ENCODE results near the gene NUP210.

The NUP210 gene

GRCh38 chr3:13323822-13324221 lies 96.3 kb downstream of the NUP210 start:
- DNase-seq (ENCODE audit: low read depth): no peak

DNA sequence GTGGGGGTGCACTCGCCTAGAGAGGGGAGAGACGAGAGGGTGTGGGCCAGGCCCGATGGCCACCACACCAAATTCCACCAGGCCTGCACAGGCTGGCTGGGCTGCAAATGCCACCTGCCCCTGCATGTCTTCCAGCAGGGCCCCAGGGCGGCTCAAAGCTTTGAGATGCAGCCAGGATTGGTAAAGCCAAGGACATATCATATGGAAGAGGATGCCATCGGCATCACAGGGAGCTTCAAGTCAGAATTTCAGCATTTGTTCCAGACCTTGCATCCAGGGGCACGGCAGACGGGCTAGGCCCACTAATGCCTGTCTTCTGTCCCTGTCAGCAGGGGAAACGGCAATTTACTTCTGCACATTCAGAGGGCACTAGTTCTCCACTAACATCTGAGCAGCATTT lies 97.8 kb downstream of the NUP210 start:
- DNase-seq (ENCODE audit: low read depth): no peak

DNA sequence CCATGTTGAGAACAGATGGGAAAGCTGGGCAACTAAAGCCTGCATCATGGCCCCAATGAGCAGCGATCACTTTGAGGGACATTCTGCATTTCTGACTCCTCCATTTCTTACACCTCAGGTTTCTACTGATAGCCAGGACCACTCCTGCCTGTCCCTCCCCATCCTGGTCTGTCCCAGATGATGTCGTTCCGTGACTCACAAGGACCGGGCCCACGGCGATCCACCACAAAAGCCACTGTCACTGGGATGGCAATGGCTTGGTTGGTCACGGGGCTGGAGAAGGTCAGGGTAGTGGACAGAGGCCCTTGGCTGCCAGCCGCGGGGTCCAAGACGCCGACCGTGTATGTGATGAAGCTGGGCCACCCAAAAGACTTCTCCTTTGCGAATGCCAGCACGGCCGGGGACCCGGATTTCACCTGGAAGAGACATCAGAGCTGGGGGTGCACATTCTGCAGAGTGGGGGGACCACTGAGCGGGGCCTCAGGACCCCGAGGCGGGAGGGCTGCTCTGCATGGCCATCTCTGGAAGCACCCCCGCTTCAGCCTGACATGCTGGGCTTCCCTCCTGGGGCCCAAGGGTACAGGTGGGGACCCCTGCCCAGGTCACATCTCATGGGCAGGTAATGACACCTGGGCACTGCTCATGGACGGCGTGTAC lies 100.4 kb downstream of the NUP210 start:
- DNase-seq (ENCODE audit: low read depth): no peak

DNA sequence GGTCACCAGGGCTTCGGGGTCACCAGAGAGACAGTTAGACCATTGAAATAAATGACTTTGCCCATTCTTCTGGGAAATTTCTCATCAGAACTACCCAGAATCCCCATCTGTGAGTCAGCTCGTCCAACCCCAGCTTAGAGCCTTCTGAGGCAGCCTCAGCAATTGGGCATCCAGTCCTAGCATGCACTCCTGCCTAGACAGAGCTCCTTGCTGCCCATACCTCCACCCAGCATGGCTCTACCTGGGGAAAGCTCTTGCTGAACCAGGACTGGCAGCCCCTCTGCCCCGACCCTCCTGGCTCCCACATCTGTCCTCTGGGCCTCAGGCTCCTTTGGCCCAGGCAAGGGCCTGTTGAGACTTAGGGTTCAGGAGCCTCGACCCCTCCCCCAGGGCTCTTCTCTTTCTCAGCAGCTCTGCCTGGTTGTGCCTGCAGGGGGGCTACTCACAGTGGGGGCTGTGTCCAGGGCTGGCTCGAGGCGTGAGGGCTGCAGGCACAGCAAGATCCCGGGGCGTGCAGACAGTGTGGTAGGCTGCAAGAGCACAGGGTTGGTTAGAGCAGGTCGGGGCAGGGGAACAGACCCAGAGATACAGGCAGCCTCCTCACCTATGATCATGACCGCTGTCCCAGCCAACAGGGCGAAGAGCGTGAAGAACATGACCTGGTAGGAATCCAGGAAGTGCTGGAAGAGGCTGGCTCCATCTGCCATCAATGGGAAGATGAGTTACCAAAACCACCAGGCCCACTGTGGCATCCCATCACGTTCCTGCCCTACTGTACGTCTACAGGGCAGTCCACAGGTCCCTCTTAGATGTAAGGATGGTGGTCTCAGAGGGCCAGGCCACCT lies 101.3 kb downstream of the NUP210 start:
- no peak for DNase-seq (ENCODE audit: low read depth)

DNA sequence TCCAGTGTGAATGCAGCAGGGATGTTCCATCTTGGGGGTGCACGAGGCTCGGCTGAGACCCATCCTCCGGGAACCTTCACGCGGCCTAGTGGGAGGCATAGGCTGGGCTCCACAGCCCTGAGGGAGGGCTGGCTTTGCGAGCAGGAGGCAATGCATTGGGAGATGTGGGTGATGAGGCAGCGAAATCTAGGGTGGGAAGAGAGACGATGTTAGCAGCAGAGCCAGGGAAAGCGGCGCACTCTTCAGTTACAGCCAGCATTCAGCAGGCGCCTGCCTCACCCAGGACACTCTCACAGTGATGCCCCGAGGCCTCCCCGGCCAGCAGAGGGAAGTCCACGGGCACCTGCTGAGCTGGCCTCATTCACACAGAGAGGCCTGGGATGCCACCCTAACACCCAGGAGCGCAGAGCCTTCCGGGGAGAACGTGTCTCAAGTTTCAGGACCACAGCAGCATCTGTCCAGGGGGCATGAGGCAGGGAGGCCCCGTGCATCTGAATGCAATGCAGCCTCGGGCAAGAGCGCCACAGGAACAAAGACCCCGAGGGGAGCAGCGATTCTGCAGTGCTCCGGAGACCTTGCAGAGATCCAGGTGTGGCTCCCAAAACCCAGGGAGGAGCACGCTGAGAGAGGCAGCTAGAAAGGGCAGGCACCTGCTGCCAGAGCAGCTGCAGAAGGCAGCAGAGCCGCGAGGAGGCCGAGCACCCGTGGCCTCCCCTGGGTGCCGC lies 102.4 kb downstream of the NUP210 start:
- DNase-seq (ENCODE audit: low read depth): no peak

GRCh38 chr3:13316603-13317002 lies 103.5 kb downstream of the NUP210 start:
- no peak for DNase-seq (ENCODE audit: low read depth)

DNA sequence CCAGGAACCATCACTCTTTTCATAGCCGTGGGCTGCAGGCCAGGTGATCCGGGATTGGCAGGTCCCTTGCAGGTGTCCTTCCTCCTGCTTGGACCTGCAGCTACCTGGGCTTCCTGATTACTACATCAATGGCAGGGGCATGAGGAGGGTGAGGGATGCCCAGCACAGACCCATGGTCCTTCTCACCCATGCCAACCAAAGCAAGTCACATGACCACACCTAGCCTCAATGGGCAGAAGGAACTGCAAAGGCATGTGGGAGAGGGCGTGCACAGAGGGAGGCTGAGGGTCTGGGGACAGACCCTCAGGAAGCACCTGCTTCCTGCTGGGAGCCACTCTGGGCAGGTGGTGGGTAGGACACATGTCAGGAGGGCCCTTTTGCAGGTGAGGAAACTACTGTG lies 105.2 kb downstream of the NUP210 start:
- no peak for DNase-seq (ENCODE audit: low read depth)

GRCh38 chr3:13313813-13314212 lies 106.3 kb downstream of the NUP210 start:
- no peak for DNase-seq (ENCODE audit: low read depth)

GRCh38 chr3:13309004-13309403 lies 111.1 kb downstream of the NUP210 start:
- DNase-seq (ENCODE audit: low read depth): no peak

DNA sequence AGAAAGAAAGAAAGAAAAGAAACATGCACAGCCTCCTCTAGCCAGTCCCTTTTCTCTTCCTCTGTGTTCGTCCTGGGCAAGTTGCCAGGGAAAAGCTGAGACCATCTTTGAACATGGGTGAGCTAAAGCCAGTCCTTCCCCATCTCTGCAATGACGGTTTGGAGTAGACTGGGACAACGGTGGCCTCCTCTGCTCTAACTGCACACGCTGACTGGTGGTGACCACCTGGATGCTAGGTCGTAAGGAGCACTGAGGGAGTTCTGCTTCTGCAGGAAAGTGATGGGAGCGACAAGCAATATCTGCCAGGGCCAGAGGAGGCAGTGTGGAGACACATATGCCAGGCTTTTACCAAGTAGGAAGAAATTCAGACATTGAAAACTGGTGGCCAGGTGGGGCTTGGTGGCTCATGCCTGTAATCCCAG lies 111.7 kb downstream of the NUP210 start:
- no peak for DNase-seq (ENCODE audit: low read depth)

GRCh38 chr3:13307041-13307440 lies 113.1 kb downstream of the NUP210 start:
- no peak for DNase-seq (ENCODE audit: low read depth)

DNA sequence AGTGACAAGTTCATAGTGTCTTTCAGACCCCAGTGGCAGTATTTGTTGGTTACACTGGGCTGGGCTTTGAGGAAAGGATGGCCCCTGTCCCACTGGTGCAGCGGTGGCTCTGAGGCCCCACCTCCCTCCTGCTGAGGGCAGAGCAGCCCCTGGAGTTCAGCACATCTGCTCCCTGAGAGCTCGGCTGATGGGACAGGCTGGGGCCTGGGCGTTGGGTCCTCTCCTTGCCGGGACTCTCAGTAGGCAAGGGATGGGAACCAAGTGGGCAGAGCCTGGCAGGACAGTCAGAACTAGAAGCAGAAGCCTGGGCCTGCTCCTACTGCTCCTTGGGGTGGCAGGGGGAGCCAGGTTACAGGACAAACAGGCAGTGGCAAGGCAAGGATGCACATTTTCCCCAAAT lies 114.5 kb downstream of the NUP210 start:
- DNase-seq (ENCODE audit: low read depth): no peak

DNA sequence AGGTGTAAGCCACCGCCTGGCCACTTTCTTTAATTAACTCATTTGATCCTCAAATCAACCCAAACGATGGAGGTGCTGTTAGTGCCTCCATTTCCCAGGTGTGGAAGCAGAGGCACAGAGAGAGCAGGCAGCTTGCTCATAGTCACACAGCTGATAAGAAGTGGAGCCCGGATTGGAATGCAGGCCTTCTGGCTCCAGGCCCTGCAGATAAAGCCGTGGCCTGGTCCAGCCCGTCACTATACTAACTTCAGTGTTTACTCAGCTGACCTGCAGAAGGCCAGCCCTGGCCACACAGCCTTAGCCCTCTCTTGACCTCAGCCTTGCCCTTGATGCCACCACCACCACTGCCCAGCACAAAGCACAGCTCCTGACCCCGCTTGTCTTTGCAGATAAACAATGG lies 116.7 kb downstream of the NUP210 start:
- no peak for DNase-seq (ENCODE audit: low read depth)

GRCh38 chr3:13301286-13301987 lies 118.7 kb downstream of the NUP210 start:
- DNase-seq (ENCODE audit: low read depth): no peak

DNA sequence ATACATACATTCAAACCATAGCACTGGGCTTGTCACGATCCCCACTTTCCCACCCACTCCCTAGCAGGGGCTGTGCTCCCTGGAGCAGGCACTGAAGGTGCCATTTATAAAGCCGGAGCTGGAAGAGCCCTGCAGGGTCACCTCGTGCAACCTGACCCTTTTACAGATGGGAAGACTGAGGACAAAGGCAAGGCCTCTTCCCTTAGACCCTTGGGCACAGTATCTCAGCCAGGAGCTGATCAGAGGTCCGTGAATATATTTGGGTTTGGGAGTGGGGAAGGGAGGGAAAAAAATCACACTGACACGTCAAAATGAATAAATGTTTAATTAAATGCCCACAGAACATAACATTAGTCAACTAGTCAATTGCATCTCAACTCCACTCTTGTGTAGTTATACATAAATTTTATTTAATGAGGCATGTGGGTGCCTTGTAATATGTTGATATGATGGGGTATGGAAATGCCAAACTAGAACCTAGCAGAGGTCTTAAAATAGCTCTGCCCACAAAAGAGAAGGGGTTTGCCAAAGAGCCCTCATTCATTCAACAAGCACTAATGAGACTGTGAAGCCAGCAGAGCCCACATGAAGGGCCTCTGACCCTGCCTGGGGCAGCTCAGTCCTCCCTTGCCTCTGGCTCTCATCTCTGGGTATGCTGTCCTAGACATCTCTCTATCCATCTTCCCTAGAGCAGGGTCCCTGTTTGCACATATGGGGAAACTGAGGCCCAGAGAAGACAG lies 119.4 kb downstream of the NUP210 start:
- DNase-seq (ENCODE audit: low read depth): no peak

DNA sequence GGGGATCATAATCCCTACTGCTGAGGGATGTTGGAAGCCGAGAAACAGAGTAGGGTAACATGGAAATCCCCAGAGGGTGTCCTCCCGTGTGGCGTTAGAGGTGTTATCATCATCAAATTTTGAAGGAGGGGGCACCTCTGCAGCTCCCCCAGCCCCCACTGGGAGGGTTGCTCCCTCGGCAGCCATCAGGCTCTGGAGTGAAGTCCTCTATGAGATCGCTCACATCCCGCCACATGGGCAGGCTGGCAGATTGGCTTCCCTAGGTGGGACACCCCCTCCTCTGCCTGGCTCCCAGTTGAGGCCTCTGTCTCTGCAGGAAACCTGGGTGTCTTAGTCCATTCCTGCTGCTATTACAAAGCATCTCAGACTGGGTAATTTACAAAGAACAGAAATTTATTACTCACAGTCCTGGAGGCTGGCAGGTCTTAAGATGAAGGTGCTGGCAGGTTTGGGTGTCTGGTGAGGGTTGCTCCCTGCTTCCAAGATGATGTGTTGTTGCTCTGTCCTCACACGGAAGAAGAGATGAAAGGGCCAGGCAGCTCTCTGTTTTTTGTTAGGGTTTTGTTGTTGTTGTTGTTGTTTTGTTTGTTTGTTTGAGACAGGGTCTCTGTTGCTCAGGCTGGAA lies 120.5 kb downstream of the NUP210 start:
- no peak for DNase-seq (ENCODE audit: low read depth)

GRCh38 chr3:13296662-13297061 lies 123.5 kb downstream of the NUP210 start:
- DNase-seq (ENCODE audit: low read depth): no peak

DNA sequence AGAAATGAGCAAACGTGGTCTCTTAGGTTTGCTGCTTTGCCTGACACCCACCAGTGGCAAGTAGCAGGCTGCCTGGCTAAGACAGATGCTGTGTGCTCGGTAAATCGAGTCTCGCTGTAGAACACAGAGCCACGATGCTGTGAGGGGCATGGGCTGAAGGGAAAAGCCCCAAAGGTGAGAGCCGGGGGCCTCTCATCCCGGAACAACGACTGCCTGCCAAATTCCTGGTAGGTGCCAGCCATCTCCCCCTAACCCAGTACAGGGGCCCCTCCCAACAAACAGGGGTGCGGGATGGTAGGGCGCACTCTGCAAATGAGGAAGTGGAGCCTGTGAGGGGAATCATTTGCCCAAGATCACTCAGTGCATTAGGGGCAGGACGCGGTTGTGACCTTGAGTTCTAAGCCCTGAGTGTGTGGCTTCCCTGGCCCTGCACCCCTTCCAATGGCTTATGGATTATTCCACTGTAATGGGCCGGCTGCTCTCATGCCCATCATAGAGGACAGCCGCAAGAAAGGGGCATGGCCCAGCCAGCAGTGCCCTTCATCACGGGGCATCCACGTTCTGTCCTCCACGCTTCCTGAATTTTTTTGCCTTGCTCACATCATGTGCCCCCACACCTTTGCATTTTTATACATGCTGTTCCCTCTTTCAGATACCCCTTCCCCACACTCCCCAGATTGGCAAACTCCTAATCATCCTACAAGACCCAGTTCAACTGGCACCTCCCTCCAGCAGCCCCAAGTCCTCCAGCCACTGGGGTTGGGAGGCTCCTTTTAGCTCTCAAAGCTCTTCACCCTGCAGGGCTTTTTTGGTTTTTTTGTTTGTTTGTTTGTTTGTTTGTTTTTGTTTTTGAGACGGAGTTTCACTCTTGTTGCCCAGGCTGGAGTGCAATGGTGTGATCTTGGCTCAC lies 125.4 kb downstream of the NUP210 start:
- DNase-seq (ENCODE audit: low read depth): no peak

DNA sequence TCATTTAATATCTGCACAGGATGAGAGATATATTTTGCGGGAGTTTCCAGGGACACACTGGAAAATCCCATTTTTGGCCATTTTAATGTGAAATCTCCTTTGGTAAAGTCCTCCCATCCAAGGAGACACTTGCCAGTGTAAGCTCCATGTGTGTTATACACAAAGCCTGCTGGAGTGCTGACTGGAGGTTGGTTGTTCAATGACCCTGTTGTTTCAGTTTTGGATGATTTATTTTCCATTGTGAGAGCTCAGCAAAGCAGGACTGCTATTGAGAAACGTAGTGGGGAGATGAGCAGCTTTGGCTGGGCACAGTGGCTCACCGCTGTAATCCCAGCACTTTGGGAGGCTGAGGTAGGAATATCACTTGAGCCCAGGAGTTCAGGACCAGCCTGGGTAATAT lies 127.7 kb downstream of the NUP210 start:
- DNase-seq (ENCODE audit: low read depth): no peak

- DNase-seq (ENCODE audit: low read depth): no peak
Measured at GRCh38 chr3:13290941-13291340, 129.2 kb downstream of the NUP210 start.

Measured in T follicular helper cell (primary cell).